Smooth muscle cell of the brain vasculature (primary cell): ENCODE data around the gene CRYGA.
"Not testable (repeated sequence)": the region's sequence is repeated elsewhere in the genome, so short reads cannot be mapped to it uniquely, and the experiment has no call there.

Experiments used
- DNase-seq: peaks from one replicate; pipeline ENCODE4 v3.0.0-alpha.2; 2012; ENCODE audit warnings: low read depth, low spot score

The CRYGA gene

GRCh38 chr2:208127090-208127489 lies 36.3 kb downstream of the CRYGA start:
- no peak for DNase-seq

- DNase-seq: no peak
Observed at GRCh38 chr2:208125251-208125650, 38.1 kb downstream of the CRYGA start.

- not testable (repeated sequence) for DNase-seq
Observed at GRCh38 chr2:208124013-208124715, 39.2 kb downstream of the CRYGA start, which contains the start of gene CRYGD. Gene CRYGD, minus strand, starts transcription at chr2:208124524. Its CDS starts 51 bp downstream, at chr2:208124473.

- no peak for DNase-seq
Observed at GRCh38 chr2:208122248-208122647, 41.1 kb downstream of the CRYGA start.

GRCh38 chr2:208118918-208119317 lies 44.5 kb downstream of the CRYGA start:
- no peak for DNase-seq

- DNase-seq: not testable (repeated sequence)
Observed at GRCh38 chr2:208117390-208117789, 46.0 kb downstream of the CRYGA start.

- DNase-seq: no peak
Observed at GRCh38 chr2:208112969-208113368, 50.4 kb downstream of the CRYGA start.

GRCh38 chr2:208112273-208112745 lies 51.1 kb downstream of the CRYGA start:
- not testable (repeated sequence) for DNase-seq
